COLO829 (cell line): ENCODE data around the gene C17orf75.
"Not testable (repeated sequence)": the region's sequence is repeated elsewhere in the genome, so short reads cannot be mapped to it uniquely, and the experiment has no call there.

Source experiments
- DNase-seq: peaks from one replicate; pipeline ENCODE4 v3.0.0; 2012; ENCODE audit warnings: low spot score

C17orf75 gene

DNA sequence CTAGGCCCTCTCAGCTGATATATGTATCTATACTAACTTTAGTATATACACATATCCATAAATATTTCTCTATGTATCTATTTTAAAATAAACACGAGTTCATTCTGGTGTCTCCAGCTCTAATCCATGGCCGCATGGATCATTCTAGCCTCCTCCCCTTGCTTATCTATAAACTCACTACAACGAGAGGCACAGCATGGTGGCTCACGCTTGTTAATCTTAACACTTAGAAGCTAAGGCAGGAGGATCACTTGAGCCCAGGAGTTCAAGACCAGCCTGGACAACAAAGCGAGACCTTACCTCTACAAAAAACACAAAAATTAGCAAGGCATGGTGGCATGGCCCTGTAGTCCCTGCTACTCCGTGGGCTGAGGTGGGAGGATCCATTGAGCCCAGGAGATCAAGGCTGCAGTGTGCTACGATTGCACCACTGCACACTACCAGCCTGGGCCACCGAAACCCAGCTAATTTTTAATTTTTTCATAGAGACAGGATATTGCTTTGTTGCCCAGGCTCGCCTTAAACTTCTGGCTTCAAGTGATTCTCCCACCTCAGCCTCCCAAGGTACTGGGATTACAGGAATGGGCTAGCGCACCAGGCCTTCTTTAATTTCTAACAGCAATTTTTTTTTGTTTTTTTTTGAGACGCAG, 4.1 kb upstream of the C17orf75 start:
- DNase-seq, result no peak

- no peak for DNase-seq
Observed at GRCh38 chr17:32342603-32343325, 791 bp upstream of the C17orf75 start.

DNA sequence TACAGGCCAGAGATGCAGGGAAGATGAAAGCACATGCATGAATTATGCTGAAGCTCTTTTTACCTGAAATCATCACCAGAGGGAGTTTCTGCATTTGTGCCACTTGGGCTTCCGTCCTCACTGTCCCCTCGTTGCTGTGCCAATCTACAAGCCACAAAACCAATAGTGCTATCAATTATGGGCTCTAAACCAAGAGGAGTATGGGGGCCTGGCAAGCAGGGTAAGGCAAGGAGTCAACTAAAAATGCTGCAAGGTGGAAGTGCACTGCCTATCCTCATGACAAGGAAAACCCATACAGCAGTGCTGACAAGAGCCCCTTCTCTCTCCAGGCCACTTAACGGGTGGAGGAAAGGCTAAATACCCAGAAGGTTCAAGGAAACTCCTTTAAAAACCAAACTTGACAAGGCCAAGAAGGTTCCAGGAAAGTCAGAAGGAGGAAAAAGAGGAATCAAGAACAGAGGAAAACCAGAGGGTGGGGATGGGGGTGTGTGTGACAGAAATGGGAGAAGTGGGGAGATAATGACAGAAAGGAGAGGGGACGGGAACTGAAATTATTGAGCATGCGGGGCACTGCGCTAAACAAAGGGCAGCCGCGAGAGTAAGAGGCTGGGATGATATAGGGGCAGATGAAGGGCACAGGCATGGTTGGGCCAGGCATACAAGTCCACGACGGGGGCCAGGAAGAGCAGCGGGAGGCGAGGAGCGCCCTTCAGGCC, 674 bp downstream of the C17orf75 start:
- no peak for DNase-seq

GRCh38 chr17:32335687-32336086, 6.3 kb downstream of the C17orf75 start:
- DNase-seq, result no peak

DNA sequence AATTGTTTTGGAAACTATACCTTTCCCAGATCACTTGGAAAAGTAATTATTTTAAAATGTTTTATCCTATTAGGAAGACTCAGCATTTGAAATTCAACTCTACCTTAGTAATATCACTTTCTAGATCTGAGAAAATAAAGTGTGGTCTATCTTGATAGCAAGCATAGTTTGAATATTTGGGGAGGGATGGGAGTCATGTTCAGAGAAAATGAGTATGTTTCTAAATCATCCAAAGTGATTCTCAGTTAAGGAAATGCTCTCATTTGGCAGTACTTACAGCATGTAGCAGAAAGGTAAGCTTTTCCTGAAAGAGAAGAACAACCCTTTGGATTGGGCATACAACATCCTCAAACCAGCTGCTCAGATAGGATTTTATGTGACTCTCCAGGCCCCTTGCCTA, 6.9 kb downstream of the C17orf75 start:
- DNase-seq, result no peak

DNA sequence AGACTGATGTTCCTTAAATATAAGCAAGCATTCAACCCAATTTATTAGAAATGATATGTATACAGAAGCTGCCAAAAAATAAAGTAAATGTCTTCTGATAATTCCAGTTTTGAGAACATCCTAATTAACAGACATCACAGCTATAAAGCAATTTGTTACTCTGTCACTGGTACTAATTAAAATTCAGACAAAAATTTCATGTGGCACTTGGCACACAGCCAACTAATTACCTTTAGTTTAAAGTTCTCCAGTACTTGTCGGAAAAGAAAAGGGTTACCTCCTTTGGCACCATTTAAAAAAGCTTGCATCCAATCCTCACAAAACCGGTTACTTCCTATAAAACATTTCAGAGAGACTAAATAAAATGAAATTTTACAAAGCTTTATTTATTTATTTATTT, 8.8 kb downstream of the C17orf75 start:
- no peak for DNase-seq

- DNase-seq, result peak; percentile 63
Observed at GRCh38 chr17:32331243-32332040, 10.5 kb downstream of the C17orf75 start.

DNA sequence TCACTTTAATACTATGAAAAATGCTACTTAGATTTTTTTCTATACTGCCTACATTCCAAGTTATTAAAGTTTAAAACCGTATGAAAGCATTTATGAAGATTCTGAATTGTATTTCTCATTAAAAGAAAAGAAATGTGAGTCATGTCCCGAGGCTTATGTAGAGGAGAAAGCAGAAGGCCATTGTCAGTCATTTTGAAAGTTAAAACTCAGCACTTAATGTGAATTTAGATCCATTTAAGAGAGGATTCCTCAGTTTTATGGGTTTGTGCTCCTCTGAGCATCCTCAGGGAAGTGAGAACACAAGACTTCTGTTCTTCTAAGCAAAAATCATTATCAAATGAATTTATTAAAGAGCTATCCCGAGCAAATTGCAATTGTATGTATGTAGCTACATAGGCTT, 11.8 kb downstream of the C17orf75 start:
- peak; percentile 41 for DNase-seq

- DNase-seq, result no peak
Observed at GRCh38 chr17:32327911-32328310, 14.1 kb downstream of the C17orf75 start.

DNA sequence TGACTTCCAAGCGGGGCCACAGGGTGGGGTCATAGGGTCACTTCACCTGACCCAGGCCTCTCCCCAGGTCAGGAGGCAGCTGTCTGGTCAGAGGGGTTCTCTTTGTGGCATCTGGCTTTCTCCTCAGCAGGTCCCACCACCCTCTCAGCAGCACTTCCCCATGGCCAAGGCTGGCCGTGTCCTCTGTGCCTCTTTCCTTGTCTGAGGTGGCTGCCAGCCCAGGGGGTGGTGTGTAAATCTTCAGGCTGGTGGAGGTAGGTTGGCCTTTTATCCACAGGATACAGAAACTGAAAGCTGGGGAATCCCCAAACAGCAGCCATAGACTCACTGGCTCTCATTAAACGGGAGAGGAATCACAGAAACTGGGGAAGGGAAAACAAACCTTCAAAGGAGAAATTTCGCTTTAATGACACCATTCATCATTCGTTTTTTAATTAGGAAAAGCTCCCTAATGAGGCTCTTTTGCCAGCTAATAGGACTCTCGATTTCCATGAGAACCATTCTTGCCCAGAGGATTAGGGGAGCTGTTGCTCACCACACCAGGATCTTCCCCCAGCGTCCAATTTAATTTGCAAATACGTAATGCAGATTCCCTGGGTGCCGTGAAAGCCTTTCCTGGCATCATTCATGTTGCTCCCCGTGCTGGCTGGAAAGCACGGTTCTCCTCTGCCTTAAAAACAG, 18.0 kb downstream of the C17orf75 start:
- DNase-seq, result no peak

GRCh38 chr17:32323046-32323445, 18.9 kb downstream of the C17orf75 start:
- DNase-seq, result no peak

DNA sequence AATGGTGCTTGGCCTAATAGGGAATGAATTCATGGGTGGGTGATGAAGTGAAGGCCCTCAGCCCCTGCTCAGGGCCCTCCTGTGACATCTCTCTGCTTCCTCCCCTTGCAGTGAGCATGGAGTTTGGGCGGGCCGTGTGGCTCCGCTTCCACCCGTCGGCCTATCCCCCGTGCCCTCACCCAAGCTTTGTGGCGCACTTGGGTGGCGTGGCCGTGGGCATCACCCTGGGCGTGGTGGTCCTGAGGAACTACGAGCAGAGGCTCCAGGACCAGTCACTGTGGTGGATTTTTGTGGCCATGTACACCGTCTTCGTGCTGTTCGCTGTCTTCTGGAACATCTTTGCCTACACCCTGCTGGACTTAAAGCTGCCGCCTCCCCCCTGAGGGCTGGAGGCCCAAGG, 21.1 kb downstream of the C17orf75 start:
- DNase-seq, result no peak

DNA sequence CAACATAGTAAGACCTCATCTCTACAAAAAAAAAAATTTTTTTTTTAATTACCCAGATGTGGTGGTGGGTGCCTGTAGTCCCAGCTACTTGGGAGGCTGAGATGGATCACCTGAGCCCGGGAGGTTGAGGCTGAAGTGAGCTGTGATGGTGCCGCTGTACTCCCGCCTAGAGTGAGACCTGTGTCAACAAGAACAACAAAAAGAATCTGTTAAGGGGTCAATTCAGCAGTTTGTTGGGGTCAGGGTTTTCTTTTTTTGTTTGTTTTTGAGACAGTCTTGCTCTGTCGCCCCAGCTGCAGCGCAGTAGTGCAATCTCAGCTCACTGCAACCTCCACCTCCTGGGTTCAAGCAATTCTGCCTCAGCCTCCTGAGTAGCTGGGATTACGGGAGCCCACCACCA, 21.9 kb downstream of the C17orf75 start:
- DNase-seq, result not testable (repeated sequence)

DNA sequence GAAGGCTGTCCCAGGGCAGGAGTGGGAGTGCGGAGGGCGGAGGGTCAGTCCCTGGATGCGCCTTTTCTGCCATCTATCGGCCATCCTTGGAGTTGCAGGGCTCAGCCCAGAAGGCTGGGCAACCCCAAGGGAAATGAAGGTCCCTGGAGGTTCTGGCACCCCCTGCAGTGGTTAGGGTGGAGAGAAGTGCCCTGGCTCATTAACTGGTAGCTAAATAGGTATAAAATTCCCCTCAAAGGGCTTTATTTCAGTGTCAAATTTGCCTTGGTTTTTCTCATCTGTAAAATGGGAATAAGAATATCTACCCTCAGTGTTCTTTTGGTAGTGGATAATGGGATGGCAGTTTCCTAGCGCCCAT, 22.4 kb downstream of the C17orf75 start:
- DNase-seq, result peak; percentile 71

GRCh38 chr17:32318071-32318470, 23.9 kb downstream of the C17orf75 start:
- no peak for DNase-seq

- no peak for DNase-seq
Observed at GRCh38 chr17:32317353-32317752, 24.6 kb downstream of the C17orf75 start.

DNA sequence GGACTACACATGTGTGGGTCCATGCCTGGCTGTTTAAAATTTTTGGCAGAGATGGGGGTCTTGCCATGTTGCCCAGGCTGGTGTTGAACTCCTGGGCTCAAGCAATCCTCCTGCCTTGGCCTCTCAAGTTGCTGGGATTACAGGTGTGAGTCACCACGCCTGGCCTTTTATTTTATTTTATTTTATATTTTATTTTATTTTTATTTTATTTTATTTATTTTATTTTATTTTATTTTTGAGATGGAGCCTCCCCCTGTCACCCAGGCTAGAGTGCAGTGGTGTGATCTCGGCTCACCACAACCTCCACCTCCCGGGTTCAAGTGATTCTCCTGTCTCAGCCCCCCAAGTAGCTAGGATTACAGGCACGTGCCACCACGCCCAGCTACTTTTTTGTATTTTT, 25.3 kb downstream of the C17orf75 start:
- not testable (repeated sequence) for DNase-seq

GRCh38 chr17:32315171-32315570, 26.8 kb downstream of the C17orf75 start:
- no peak for DNase-seq

- DNase-seq, result no peak
Observed at GRCh38 chr17:32314636-32315035, 27.3 kb downstream of the C17orf75 start.

DNA sequence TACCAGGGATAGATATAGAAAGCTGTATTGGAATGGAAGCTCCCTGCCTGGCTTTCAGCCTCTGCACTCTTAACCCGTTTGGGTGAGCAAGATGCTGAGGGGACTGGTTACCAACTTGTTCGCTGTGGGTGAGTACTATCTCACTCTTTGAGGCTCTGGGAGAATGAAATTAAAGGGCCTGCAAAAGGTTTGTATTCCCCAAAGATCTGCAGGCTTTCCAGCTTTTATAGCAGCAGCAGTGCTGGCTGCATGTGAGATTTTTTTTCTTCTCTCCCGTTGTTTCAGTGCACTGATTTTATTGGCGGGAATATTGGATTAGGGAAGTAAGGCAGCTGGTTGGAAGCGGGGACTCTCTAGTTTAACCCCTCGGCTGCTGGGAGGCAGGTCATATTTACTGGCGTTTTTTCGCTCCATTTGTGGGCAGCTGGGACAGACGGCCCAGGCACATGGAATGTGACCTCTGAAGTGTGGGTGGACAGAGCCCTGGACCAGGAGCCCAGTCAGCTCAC, 30.9 kb downstream of the C17orf75 start:
- no peak for DNase-seq

DNA sequence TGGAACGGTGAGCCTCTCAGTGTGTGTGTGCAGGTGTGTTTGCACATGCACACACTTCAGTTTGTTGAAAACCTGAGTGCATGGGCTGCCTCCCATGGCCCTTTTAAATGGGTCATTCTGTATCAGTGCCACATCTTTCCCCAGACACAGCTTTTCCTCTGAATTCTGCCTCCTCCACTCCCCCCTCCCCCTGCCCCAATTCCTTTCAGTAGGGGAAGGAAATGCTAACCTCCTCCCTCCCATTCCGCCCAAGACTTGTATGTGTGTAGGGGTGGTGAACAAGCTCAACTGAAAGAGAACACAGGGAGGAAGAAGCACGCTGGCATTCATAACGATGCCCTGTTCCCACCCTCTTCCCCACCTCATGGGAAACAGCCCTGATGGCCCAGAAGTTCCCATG, 34.3 kb downstream of the C17orf75 start:
- no peak for DNase-seq

- DNase-seq, result no peak
Observed at GRCh38 chr17:32305049-32305448, 36.9 kb downstream of the C17orf75 start.
